GM12878 (cell line): ENCODE results near the gene COG2. TPM values are rescaled to one million over a fixed set of nuclear protein-coding genes. Genes with fewer than 3 reads are reported as not detected.

ENCODE experiments used
- ATAC-seq: fragments of 200-7000 bp; cut with Tn5 transposase; 3 replicates; pipeline ENCODE4 v1.9.1; 2020; ENCODE audit warnings: mild to moderate bottlenecking, moderate library complexity
- BruUV-seq: library from RNA; stranded (reverse); fragments of 400-500 nt; replicated peaks from 2 replicates; lab custom pipeline; 2021; lab: Mats Ljungman, UMichigan
- CTCF ChIA-PET: fragments of 300-600 bp; sonication (Branson Sonifier 250); formaldehyde crosslinking; extraction: SDS; loops from one replicate; lab custom pipeline; 2021; ENCODE audit warnings: inconsistent platforms; lab: Yijun Ruan, JAX
- POLR2A ChIA-PET: fragments of 350-600 bp; formaldehyde crosslinking; extraction: SDS; loops from one replicate; lab custom pipeline; 2021; ENCODE audit warnings: inconsistent platforms; lab: Charles Lee
- RAD21 ChIA-PET: fragments of 300-600 bp; sonication (Branson Sonifier 250); formaldehyde crosslinking; loops from one replicate; lab custom pipeline; 2023; ENCODE audit warnings: antibody characterized with exemption; ENCODE audit not compliant: unreplicated experiment; lab: Charles Lee
- SMC1A ChIA-PET: fragments of 300-600 bp; sonication (Branson Sonifier 250); formaldehyde crosslinking; loops from one replicate; lab custom pipeline; 2023; ENCODE audit not compliant: unreplicated experiment, uncharacterized antibody; lab: Charles Lee
- DNase-seq: peaks from one replicate; pipeline ENCODE4 v3.0.0-alpha.2; 2011; ENCODE audit warnings: low read depth, low spot score
- FAIRE-seq: peaks from 3 replicates; lab custom pipeline; 2011; peaks lifted over from hg19 to GRCh38; lab: Jason Lieb, UNC
- H2AFZ ChIP-seq: 2 replicates; pipeline ENCODE4 v1.6.0; 2011; ENCODE audit warnings: low read depth, low read length, control low read depth; ENCODE audit not compliant: control insufficient read depth
- H3K27ac ChIP-seq: 2 replicates; pipeline ENCODE4 v1.5.1; 2011; ENCODE audit warnings: control low read depth; ENCODE audit not compliant: control insufficient read depth, insufficient read depth
- H3K27me3 ChIP-seq, 2 experiments: replicated peaks in 1 of 2; 2 replicates each; pipeline versions ENCODE4 v1.6.0 to v1.6.1; 2011; ENCODE audit warnings: low read length in 1 of 2; ENCODE audit not compliant: control insufficient read depth in 2 of 2, insufficient read depth in 2 of 2
- H3K36me3 ChIP-seq, 2 experiments: 2 replicates each; pipeline ENCODE4 v1.5.1; 2011; ENCODE audit warnings: low read length in 1 of 2; ENCODE audit not compliant: control insufficient read depth in 2 of 2, insufficient read depth in 2 of 2
- H3K4me1 ChIP-seq: 2 replicates; pipeline ENCODE4 v1.6.1; 2011; ENCODE audit warnings: mild to moderate bottlenecking, low read length, moderate library complexity, mixed read lengths; ENCODE audit not compliant: control insufficient read depth, insufficient read depth
- H3K4me2 ChIP-seq: 2 replicates; pipeline ENCODE4 v1.6.0; 2011; ENCODE audit warnings: control low read depth; ENCODE audit not compliant: control insufficient read depth, insufficient read depth
- H3K4me3 ChIP-seq: fragments of 200-600 bp; sonication (generic); 2 replicates; pipeline ENCODE4 v1.5.1; 2016
- H3K79me2 ChIP-seq: 2 replicates; pipeline ENCODE4 v1.6.0; 2011; ENCODE audit warnings: low read length; ENCODE audit not compliant: control insufficient read depth, insufficient read depth
- H3K9ac ChIP-seq: 2 replicates; pipeline ENCODE4 v1.8.0; 2011; ENCODE audit warnings: low read length, control low read depth, mixed read lengths; ENCODE audit not compliant: control insufficient read depth, insufficient read depth
- H3K9me3 ChIP-seq: replicated peaks from 3 replicates; pipeline ENCODE4 v1.5.1; 2011; ENCODE audit warnings: mild to moderate bottlenecking, low read length; ENCODE audit not compliant: control insufficient read depth, insufficient read depth
- H4K20me1 ChIP-seq: 2 replicates; pipeline ENCODE4 v1.6.0; 2011; ENCODE audit not compliant: control insufficient read depth, insufficient read depth
- EED ChIP-seq: sonication (generic); IDR thresholded peaks from 2 replicates; pipeline ENCODE4 v1.6.1; 2016; ENCODE audit warnings: antibody characterized with exemption, low read depth
- EGR1 ChIP-seq, 2 experiments: IDR thresholded peaks; 1 replicate in 1 of 2; 2 replicates in 1 of 2; pipeline ENCODE4 v1.6.1; 2011 to 2012; ENCODE audit warnings: low read depth in 2 of 2, low read length in 2 of 2, borderline replicate concordance in 1 of 2, mild to moderate bottlenecking in 1 of 2, moderate library complexity in 1 of 2
- FOS ChIP-seq: IDR thresholded peaks from 3 replicates; pipeline ENCODE4 v1.6.1; 2011; ENCODE audit warnings: borderline replicate concordance; ENCODE audit not compliant: insufficient read length; ENCODE audit errors: extremely low read depth
- MLLT1 ChIP-seq: fragments of 450-650 bp; IDR thresholded peaks from 2 replicates; pipeline ENCODE4 v1.6.1; 2016; ENCODE audit warnings: mild to moderate bottlenecking
- MYB ChIP-seq: fragments of 150-350 bp; IDR thresholded peaks from 2 replicates; pipeline ENCODE4 v1.6.1; 2014; ENCODE audit warnings: mild to moderate bottlenecking, low read depth, low read length, borderline replicate concordance
- POLR2AphosphoS2 ChIP-seq: IDR thresholded peaks from 2 replicates; pipeline ENCODE4 v1.6.1; 2011; ENCODE audit warnings: low read depth, mild to moderate bottlenecking, low read length, improper control_type of control experiment, moderate library complexity
- RAD51 ChIP-seq: fragments of 450-650 bp; IDR thresholded peaks from 2 replicates; pipeline ENCODE4 v1.6.1; 2016; ENCODE audit warnings: moderate library complexity, mild to moderate bottlenecking, inconsistent platforms
- RCOR1 ChIP-seq: conservative IDR thresholded peaks from 2 replicates; pipeline ENCODE4 v1.6.1; 2012; ENCODE audit warnings: low read depth, low read length, improper control_type of control experiment
- RUNX3 ChIP-seq: IDR thresholded peaks from 2 replicates; pipeline ENCODE4 v1.6.1; 2012; ENCODE audit warnings: low read length, inconsistent platforms
- SKIL ChIP-seq: fragments of 450-650 bp; IDR thresholded peaks from 2 replicates; pipeline ENCODE4 v1.6.1; 2017; ENCODE audit warnings: mild to moderate bottlenecking, low read depth, inconsistent platforms; ENCODE audit not compliant: poor library complexity, severe bottlenecking
- SREBF1 ChIP-seq: IDR thresholded peaks from 2 replicates; pipeline ENCODE4 v1.6.1; 2012; ENCODE audit warnings: mild to moderate bottlenecking, low read length
- SUZ12 ChIP-seq: fragments of 200-600 bp; sonication (generic); IDR thresholded peaks from one replicate; pipeline ENCODE4 v1.6.1; 2018; ENCODE audit warnings: antibody characterized with exemption, mild to moderate bottlenecking; ENCODE audit not compliant: unreplicated experiment
- USF1 ChIP-seq: IDR thresholded peaks from 2 replicates; pipeline ENCODE4 v1.6.1; 2011; ENCODE audit warnings: borderline replicate concordance, low read depth, mild to moderate bottlenecking, moderate library complexity, mixed read lengths, low read length; ENCODE audit not compliant: insufficient read depth; ENCODE audit errors: extremely low read length
- ZNF217 ChIP-seq: fragments of 450-650 bp; IDR thresholded peaks from 2 replicates; pipeline ENCODE4 v1.6.1; 2017; ENCODE audit warnings: antibody characterized with exemption, mild to moderate bottlenecking
- ZNF384 ChIP-seq: IDR thresholded peaks from 2 replicates; pipeline ENCODE4 v1.6.1; 2012; ENCODE audit warnings: low read depth, mild to moderate bottlenecking, low read length, improper control_type of control experiment, borderline replicate concordance
- ZNF592 ChIP-seq: fragments of 450-650 bp; IDR thresholded peaks from 2 replicates; pipeline ENCODE4 v1.6.1; 2017; ENCODE audit warnings: mild to moderate bottlenecking, moderate library complexity
- WGBS: methylation state at CpG from one replicate; pipeline ENCODE4 v1.1.6; 2016; ENCODE audit warnings: low lambda C conversion rate; ENCODE audit not compliant: insufficient replicate concordance, insufficient coverage; ENCODE audit errors: missing lambda C conversion rate; 5-methylcytosine and 5-hydroxymethylcytosine counted together
- in situ Hi-C: fragments of 300-500 bp; cut with MboI; formaldehyde crosslinking; loops from 9 replicates; pipeline ENCODE4 v1.14.3; 2018; ENCODE audit warnings: mixed read lengths
- intact Hi-C: fragments of 100-400 bp; cut with micrococcal nuclease; formaldehyde crosslinking; loops from one replicate; pipeline ENCODE4 v1.14.2; 2022; ENCODE audit not compliant: unreplicated experiment
- polyA plus RNA-seq, 11 experiments: library from polyadenylated mRNA; depleted of rRNA in 4 of 11; unstranded in 6 of 11; stranded (reverse) in 5 of 11; fragments of >200 nt; fragmentation: Nextera tagmentation in 4 of 11; fragmentation: Illumina TruSeq in 1 of 11; extraction: Ambion mirVana in 4 of 11; extraction: Trizol in 1 of 11; gene quantifications; 1 replicate in 1 of 11; 2 replicates in 10 of 11; pipeline versions ENCODE4 v1.2.1 to v1.2.3, GENCODE V29; 2011 to 2016; ENCODE audit warnings: inconsistent platforms in 2 of 11, missing spikeins in 2 of 11, low read depth in 1 of 11
- total RNA-seq, 4 experiments: library from RNA; depleted of rRNA in 3 of 4; stranded (reverse); fragments of >200 nt in 3 of 4; fragmentation: Illumina TruSeq in 1 of 4; extraction: Trizol in 1 of 4; gene quantifications; 2 replicates each; pipeline versions ENCODE4 v1.2.1 to v1.2.3, GENCODE V29; 2013 to 2021

Gene COG2
- total and polyA plus RNA-seq, 10 of the 15 experiments (the other 5 are each of a cell fraction or from before 2014, with no cell fraction given): 15.0 to 31.5 (median 28.3) TPM

- Histone ChIP-seq H2AFZ (no peak overlapping the region), H4K20me1 (no peaks in the 10 kb centered on the region), H3K4me2 (no peak overlapping the region), H3K9ac (no peak overlapping the region), H3K27ac (no peak overlapping the region), H3K79me2 (no peaks in the 10 kb centered on the region), H3K36me3 (no peaks in the 10 kb centered on the region), H3K9me3 (no peaks in the 10 kb centered on the region; the same call in 2 of the 3 replicates), H3K27me3 (peaks cover 0 to 3% of the 10 kb centered on the region in 2 experiments; a peak in 2 of 4 replicates), H3K4me1 (no peaks in the 10 kb centered on the region), H3K4me3 (no peak overlapping the region)
- intact Hi-C loops (no loop called here), in situ Hi-C loops (no loop called here)
- BruUV-seq: no TSS peak
- SMC1A ChIA-PET: no interaction called here
- no peak for FAIRE-seq
- RAD21 ChIA-PET: no interaction called here
- WGBS: 0% methylated on average over 1 of the region's 1 CpG
- CTCF ChIA-PET: no interaction called here
- no peak for DNase-seq
- POLR2A ChIA-PET: no interaction called here
- ATAC-seq: no peak
- TF ChIP-seq RCOR1 (no peak), ZNF592 (no peak), FOS (no peak), RAD51 (no peak), POLR2AphosphoS2 (no peak), SKIL (no peak), ZNF384 (no peak), MYB (no peak), EED (no peak), MLLT1 (no peak), USF1 (no peak), ZNF217 (no peak), SUZ12 (no peak), RUNX3 (no peak), SREBF1 (no peak), EGR1 (IDR thresholded peaks at IDR 0.05; ENCODE audit: borderline replicate concordance in 1 of 2, low read depth in 2 of 2, low read length in 2 of 2) (no peak)
Measured at GRCh38 chr1:230717251-230717650, 75.0 kb downstream of the COG2 start.
